DOHH2 (cell line): Measurements from ENCODE around the gene ANOS1.
"Not testable (repeated sequence)": the region's sequence is repeated elsewhere in the genome, so short reads cannot be mapped to it uniquely, and the experiment has no call there.

Source experiments
- H3F3A ChIP-seq: fragments of 200-600 bp; sonication (generic), shearing (Covaris generic); 2 replicates; pipeline ENCODE4 v1.6.0; 2016; ENCODE audit warnings: antibody characterized with exemption, mild to moderate bottlenecking; ENCODE audit not compliant: control insufficient read depth, insufficient read depth
- H3K27ac ChIP-seq: fragments of 200-600 bp; sonication (generic); 2 replicates; pipeline ENCODE4 v1.5.1; 2014; ENCODE audit warnings: low read depth, mild to moderate bottlenecking, low read length, moderate library complexity
- H3K27me3 ChIP-seq: fragments of 200-600 bp; sonication (generic); 2 replicates; pipeline ENCODE4 v1.6.1; 2014; ENCODE audit warnings: mild to moderate bottlenecking, low read length, mixed read lengths; ENCODE audit not compliant: control insufficient read depth
- H3K36me3 ChIP-seq: fragments of 200-600 bp; sonication (generic); 2 replicates; pipeline ENCODE4 v1.6.1; 2014; ENCODE audit warnings: mild to moderate bottlenecking, low read length, moderate library complexity, mixed read lengths; ENCODE audit not compliant: control insufficient read depth
- H3K4me1 ChIP-seq: fragments of 200-600 bp; sonication (generic); 2 replicates; pipeline ENCODE4 v1.6.1; 2014; ENCODE audit warnings: mild to moderate bottlenecking, low read length, mixed read lengths; ENCODE audit not compliant: control insufficient read depth
- H3K4me2 ChIP-seq: fragments of 200-600 bp; sonication (generic); 2 replicates; pipeline ENCODE4 v1.6.0; 2014; ENCODE audit warnings: mild to moderate bottlenecking, low read length, moderate library complexity
- H3K4me3 ChIP-seq: fragments of 200-600 bp; sonication (generic); 2 replicates; pipeline ENCODE4 v1.5.1; 2014; ENCODE audit warnings: mild to moderate bottlenecking, low read length, mixed read lengths
- H3K79me2 ChIP-seq: fragments of 200-600 bp; sonication (generic); 2 replicates; pipeline ENCODE4 v1.6.1; 2014; ENCODE audit warnings: mild to moderate bottlenecking, low read length, mixed read lengths; ENCODE audit not compliant: control insufficient read depth
- H3K9me2 ChIP-seq: fragments of 200-600 bp; sonication (generic); replicated peaks from 2 replicates; pipeline ENCODE4 v1.6.1; 2014; ENCODE audit warnings: mild to moderate bottlenecking, low read length, mixed read lengths; ENCODE audit not compliant: control insufficient read depth
- H3K9me3 ChIP-seq: fragments of 200-600 bp; sonication (generic); 2 replicates; pipeline ENCODE4 v1.6.1; 2014; ENCODE audit warnings: antibody characterized with exemption, low read length, mixed read lengths; ENCODE audit not compliant: control insufficient read depth, insufficient read depth
- H4K20me1 ChIP-seq: fragments of 200-600 bp; sonication (generic); 2 replicates; pipeline ENCODE4 v1.6.0; 2014; ENCODE audit warnings: low read depth, mild to moderate bottlenecking, antibody characterized with exemption, low read length, moderate library complexity; ENCODE audit not compliant: control insufficient read depth, insufficient read depth
- CTCF ChIP-seq: fragments of 200-600 bp; sonication (generic); IDR thresholded peaks from one replicate; pipeline ENCODE4 v1.5.1; 2014; ENCODE audit warnings: antibody characterized with exemption, mild to moderate bottlenecking, low read depth, low read length; ENCODE audit not compliant: poor library complexity, severe bottlenecking
- EZH2phosphoT487 ChIP-seq: fragments of 200-600 bp; sonication (generic); IDR thresholded peaks from 2 replicates; pipeline ENCODE4 v1.6.1; 2017; ENCODE audit warnings: borderline replicate concordance, mild to moderate bottlenecking, antibody characterized with exemption, low read length, moderate library complexity, mixed read lengths

ANOS1 gene

GRCh38 chrX:8731559-8732395 lies at the start of gene ANOS1:
ANOS1 (minus strand) TSS chrX:8732137; CDS start chrX:8732036, 101 bp downstream.
- no peaks in the 10 kb centered on the region for H3K27me3 ChIP-seq
- H3K9me2 ChIP-seq = no peaks in the 10 kb centered on the region
- H3K4me3 ChIP-seq = no peak within 1 kb of the TSS
- H3K4me2 ChIP-seq = no peak within 1 kb of the TSS
- H3K36me3 ChIP-seq = no peaks in the 10 kb centered on the region
- no peaks in the 10 kb centered on the region for H3K9me3 ChIP-seq
- no peak for TF ChIP-seq CTCF
- TF ChIP-seq EZH2phosphoT487 = no peak
- H3F3A ChIP-seq = no peaks in the 10 kb centered on the region
- no peaks in the 10 kb centered on the region for H3K4me1 ChIP-seq
- H3K27ac ChIP-seq = no peak within 1 kb of the TSS
- no peaks in the 10 kb centered on the region for H3K79me2 ChIP-seq
- H4K20me1 ChIP-seq = no peaks in the 10 kb centered on the region

- no peaks in the 10 kb centered on the region for H4K20me1 ChIP-seq
- H3K27me3 ChIP-seq = no peaks in the 10 kb centered on the region
- no peak overlapping the region for H3K27ac ChIP-seq
- H3K9me3 ChIP-seq = no peaks in the 10 kb centered on the region
- no peak overlapping the region for H3K4me3 ChIP-seq
- TF ChIP-seq CTCF = no peak
- no peak for TF ChIP-seq EZH2phosphoT487
- H3K4me1 ChIP-seq = no peaks in the 10 kb centered on the region
- no peaks in the 10 kb centered on the region for H3F3A ChIP-seq
- no peaks in the 10 kb centered on the region for H3K36me3 ChIP-seq
- no peak overlapping the region for H3K4me2 ChIP-seq
- H3K9me2 ChIP-seq = no peaks in the 10 kb centered on the region
- no peaks in the 10 kb centered on the region for H3K79me2 ChIP-seq
Observed at GRCh38 chrX:8773117-8773516, 41.2 kb upstream of the ANOS1 start.

GRCh38 chrX:8760021-8760420 lies 28.1 kb upstream of the ANOS1 start:
- Histone ChIP-seq H3K4me2 (no peak overlapping the region), H3K4me1 (no peaks in the 10 kb centered on the region), H3K27me3 (no peaks in the 10 kb centered on the region), H3K79me2 (no peaks in the 10 kb centered on the region), H3K4me3 (no peak overlapping the region), H3K27ac (no peak overlapping the region), H4K20me1 (no peaks in the 10 kb centered on the region), H3K9me3 (no peaks in the 10 kb centered on the region; the same call in 1 of the 2 replicates), H3K36me3 (no peaks in the 10 kb centered on the region), H3F3A (no peaks in the 10 kb centered on the region), H3K9me2 (no peaks in the 10 kb centered on the region)
- no peak for TF ChIP-seq EZH2phosphoT487
- no peak for TF ChIP-seq CTCF

GRCh38 chrX:8758706-8759105 lies 26.8 kb upstream of the ANOS1 start:
- not testable (repeated sequence) for H3K4me3 ChIP-seq, H3K27ac ChIP-seq, H3K9me2 ChIP-seq, H4K20me1 ChIP-seq, H3K4me2 ChIP-seq, H3K79me2 ChIP-seq, H3K36me3 ChIP-seq, H3K27me3 ChIP-seq, H3F3A ChIP-seq, H3K4me1 ChIP-seq, H3K9me3 ChIP-seq

GRCh38 chrX:8757609-8758389 lies 25.9 kb upstream of the ANOS1 start:
- not testable (repeated sequence) for H3K4me2 ChIP-seq, H3K27ac ChIP-seq, H3K9me2 ChIP-seq, H3K4me3 ChIP-seq, H3K9me3 ChIP-seq, H3K27me3 ChIP-seq, H3F3A ChIP-seq, H3K79me2 ChIP-seq, H3K36me3 ChIP-seq, H3K4me1 ChIP-seq, H4K20me1 ChIP-seq
